CD14-positive monocyte (primary cell): ENCODE measurements around the gene PFKM. TPM values are rescaled to one million over a fixed set of nuclear protein-coding genes. Genes with fewer than 3 reads are reported as not detected.

Experiments used
- DNase-seq, 3 donors: peaks; one replicate each; pipeline ENCODE4 v3.0.0-alpha.2; 2011 to 2022
- H2AFZ ChIP-seq: 2 replicates; pipeline ENCODE4 v1.6.0; 2012; ENCODE audit warnings: mild to moderate bottlenecking, low read depth, low read length, inconsistent platforms; ENCODE audit not compliant: insufficient read depth, poor library complexity, severe bottlenecking
- H3K27ac ChIP-seq, 2 donors: 1 replicate in 1 of 2; 2 replicates in 1 of 2; pipeline ENCODE4 v1.5.1; 2012 to 2013; ENCODE audit warnings: low read length in 2 of 2, control low read depth in 1 of 2, inconsistent platforms in 1 of 2, low read depth in 1 of 2, mild to moderate bottlenecking in 1 of 2
- H3K27me3 ChIP-seq, 2 donors: one replicate each; pipeline versions ENCODE4 v1.6.0 to v1.6.1; 2011 to 2013; ENCODE audit warnings: low read length in 2 of 2; ENCODE audit not compliant: control insufficient read depth in 2 of 2, insufficient read depth in 2 of 2
- H3K36me3 ChIP-seq, 2 donors: replicated peaks in 1 of 2; 1 replicate in 1 of 2; 2 replicates in 1 of 2; pipeline versions ENCODE4 v1.5.1 to v1.6.1; 2012 to 2013; ENCODE audit warnings: low read length in 2 of 2, control low read depth in 1 of 2, inconsistent platforms in 1 of 2, mild to moderate bottlenecking in 1 of 2; ENCODE audit not compliant: insufficient read depth in 2 of 2, control insufficient read depth in 1 of 2
- H3K4me1 ChIP-seq, 2 donors: 1 replicate in 1 of 2; 2 replicates in 1 of 2; pipeline versions ENCODE4 v1.5.1 to v1.6.1; 2012 to 2013; ENCODE audit warnings: low read length in 2 of 2, control low read depth in 1 of 2, inconsistent platforms in 1 of 2, mild to moderate bottlenecking in 1 of 2, moderate library complexity in 1 of 2; ENCODE audit not compliant: insufficient read depth in 2 of 2, control insufficient read depth in 1 of 2
- H3K4me2 ChIP-seq: replicated peaks from 2 replicates; pipeline ENCODE3; 2012; ENCODE audit warnings: low read length, moderate library complexity, mild to moderate bottlenecking; ENCODE audit not compliant: poor library complexity, severe bottlenecking; ENCODE audit errors: extremely low read depth
- H3K4me3 ChIP-seq, 3 experiments: fragments of 200-600 bp in 1 of 3; sonication (generic) in 1 of 3; replicated peaks in 1 of 3; 1 replicate in 2 of 3; 2 replicates in 1 of 3; pipeline ENCODE4 v1.5.1; 2011 to 2013; ENCODE audit warnings: low read length in 3 of 3, mild to moderate bottlenecking in 3 of 3, control low read depth in 2 of 3, low read depth in 2 of 3, inconsistent platforms in 1 of 3, moderate library complexity in 1 of 3
- H3K79me2 ChIP-seq: 2 replicates; pipeline ENCODE4 v1.6.0; 2012; ENCODE audit warnings: mild to moderate bottlenecking, control low read depth, inconsistent platforms, low read length, moderate library complexity; ENCODE audit not compliant: insufficient read depth
- H3K9ac ChIP-seq: 2 replicates; pipeline ENCODE4 v1.6.0; 2017; ENCODE audit warnings: low read length, mild to moderate bottlenecking; ENCODE audit not compliant: insufficient read depth, poor library complexity, severe bottlenecking
- H3K9me3 ChIP-seq, 2 donors: replicated peaks in 1 of 2; 1 replicate in 1 of 2; 2 replicates in 1 of 2; pipeline versions ENCODE4 v1.5.1 to v1.6.1; 2012 to 2013; ENCODE audit warnings: low read length in 2 of 2, control low read depth in 1 of 2; ENCODE audit not compliant: control insufficient read depth in 1 of 2, insufficient read depth in 1 of 2
- H4K20me1 ChIP-seq: 2 replicates; pipeline ENCODE4 v1.6.0; 2012; ENCODE audit warnings: mild to moderate bottlenecking, low read length, control low read depth, moderate library complexity; ENCODE audit not compliant: insufficient read depth
- H3K27ac Mint-ChIP-seq, 7 donors: one replicate each; pipeline ENCODE4 v1.8.0; 2020; ENCODE audit warnings: mild to moderate bottlenecking in 7 of 7, mixed read lengths in 7 of 7, moderate library complexity in 6 of 7, inconsistent platforms in 2 of 7
- H3K27me3 Mint-ChIP-seq, 3 donors: one replicate each; pipeline ENCODE4 v1.8.0; 2021 to 2022; ENCODE audit warnings: low read depth in 3 of 3, mild to moderate bottlenecking in 3 of 3, mixed read lengths in 3 of 3, moderate library complexity in 3 of 3, inconsistent platforms in 1 of 3
- H3K36me3 Mint-ChIP-seq, 2 donors: one replicate each; pipeline ENCODE4 v1.8.0; 2020; ENCODE audit warnings: mixed read lengths in 2 of 2, inconsistent platforms in 1 of 2, mild to moderate bottlenecking in 1 of 2
- H3K4me1 Mint-ChIP-seq: one replicate; pipeline ENCODE4 v1.8.0; 2020; ENCODE audit warnings: mild to moderate bottlenecking, mixed read lengths
- H3K4me3 Mint-ChIP-seq, 2 donors: one replicate each; pipeline ENCODE4 v1.8.0; 2020; ENCODE audit warnings: mild to moderate bottlenecking in 2 of 2, mixed read lengths in 2 of 2, moderate library complexity in 1 of 2
- H3K9me3 Mint-ChIP-seq, 7 donors: one replicate each; pipeline ENCODE4 v1.8.0; 2020 to 2022; ENCODE audit warnings: mixed read lengths in 7 of 7, mild to moderate bottlenecking in 6 of 7, moderate library complexity in 6 of 7, inconsistent platforms in 2 of 7
- WGBS: methylation state at CpG from one replicate; pipeline ENCODE4 v1.1.5; 2013; ENCODE audit warnings: missing lambda C conversion rate; ENCODE audit not compliant: insufficient coverage; 5-methylcytosine and 5-hydroxymethylcytosine counted together
- intact Hi-C, 2 donors: fragments of 100-400 bp; cut with micrococcal nuclease; formaldehyde crosslinking; loops; one replicate each; pipeline versions ENCODE4 v1.15.0 to v1.15.1; 2023
- polyA plus RNA-seq, 3 donors: library from polyadenylated mRNA; depleted of rRNA in 1 of 3; unstranded in 2 of 3; stranded (reverse) in 1 of 3; fragments of 300-500 nt in 2 of 3; fragments of >200 nt in 1 of 3; fragmentation: Illumina TruSeq in 2 of 3; gene quantifications; 1 replicate in 2 of 3; 2 replicates in 1 of 3; pipeline ENCODE4 v1.2.3, GENCODE V29; 2012 to 2021
- TF ChIP-seq, protein P1 (sequence below): fragments of 200-600 bp; IDR thresholded peaks from one replicate; pipeline ENCODE4 v1.8.0; 2022; ENCODE audit warnings: antibody characterized with exemption, mild to moderate bottlenecking

The PFKM gene
- polyA plus RNA-seq, 3 donors, result 2.8 to 8.4 (median 3.0) TPM

DNA sequence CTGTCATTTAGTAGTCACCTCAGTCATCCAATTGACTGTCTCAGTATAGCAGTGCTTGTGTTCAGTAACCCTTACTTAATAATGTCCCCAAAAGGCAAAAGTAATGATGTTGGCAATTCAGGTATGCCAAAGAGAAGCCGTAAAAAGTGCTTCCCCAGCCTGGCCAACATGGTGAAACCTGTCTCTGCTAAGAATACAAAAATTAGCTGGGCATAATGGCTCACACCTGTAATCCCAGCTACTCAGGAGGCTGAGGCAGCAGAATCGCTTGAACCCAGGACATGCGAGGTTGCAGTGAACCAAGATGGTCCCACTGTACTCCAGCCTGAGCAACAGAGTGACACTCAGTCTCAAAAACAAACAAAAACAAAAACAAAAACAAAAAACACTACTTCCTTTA is 46.9 kb upstream of the PFKM start:
- intact Hi-C loops, result no loop called here
- no peak overlapping the region for H3K27ac Mint-ChIP-seq
- Histone ChIP-seq H3K4me1 (no peaks in the 10 kb centered on the region), H3K79me2 (no peaks in the 10 kb centered on the region), H3K36me3 (peaks cover 59 to 84% of the 10 kb centered on the region in 2 donors), H3K9me3 (no peaks in the 10 kb centered on the region), H3K9ac (no peak overlapping the region), H4K20me1 (no peaks in the 10 kb centered on the region), H3K4me2 (no peak overlapping the region), H2AFZ (no peak overlapping the region), H3K27ac (no peak overlapping the region), H3K27me3 (no peaks in the 10 kb centered on the region), H3K4me3 (no peak overlapping the region)
- TF ChIP-seq, protein P1, sequence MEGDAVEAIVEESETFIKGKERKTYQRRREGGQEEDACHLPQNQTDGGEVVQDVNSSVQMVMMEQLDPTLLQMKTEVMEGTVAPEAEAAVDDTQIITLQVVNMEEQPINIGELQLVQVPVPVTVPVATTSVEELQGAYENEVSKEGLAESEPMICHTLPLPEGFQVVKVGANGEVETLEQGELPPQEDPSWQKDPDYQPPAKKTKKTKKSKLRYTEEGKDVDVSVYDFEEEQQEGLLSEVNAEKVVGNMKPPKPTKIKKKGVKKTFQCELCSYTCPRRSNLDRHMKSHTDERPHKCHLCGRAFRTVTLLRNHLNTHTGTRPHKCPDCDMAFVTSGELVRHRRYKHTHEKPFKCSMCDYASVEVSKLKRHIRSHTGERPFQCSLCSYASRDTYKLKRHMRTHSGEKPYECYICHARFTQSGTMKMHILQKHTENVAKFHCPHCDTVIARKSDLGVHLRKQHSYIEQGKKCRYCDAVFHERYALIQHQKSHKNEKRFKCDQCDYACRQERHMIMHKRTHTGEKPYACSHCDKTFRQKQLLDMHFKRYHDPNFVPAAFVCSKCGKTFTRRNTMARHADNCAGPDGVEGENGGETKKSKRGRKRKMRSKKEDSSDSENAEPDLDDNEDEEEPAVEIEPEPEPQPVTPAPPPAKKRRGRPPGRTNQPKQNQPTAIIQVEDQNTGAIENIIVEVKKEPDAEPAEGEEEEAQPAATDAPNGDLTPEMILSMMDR, result no peak
- H3K4me1 Mint-ChIP-seq, result peaks cover 5% of the 10 kb centered on the region
- WGBS, result 100% methylated on average over 2 of the region's 3 CpGs
- H3K36me3 Mint-ChIP-seq, result peaks cover 58 to 73% of the 10 kb centered on the region in 2 donors
- H3K27me3 Mint-ChIP-seq, result no peaks in the 10 kb centered on the region
- H3K4me3 Mint-ChIP-seq, result no peak overlapping the region
- peaks cover 0 to 2% (median 0%) of the 10 kb centered on the region in 7 donors for H3K9me3 Mint-ChIP-seq
- no peak for DNase-seq

DNA sequence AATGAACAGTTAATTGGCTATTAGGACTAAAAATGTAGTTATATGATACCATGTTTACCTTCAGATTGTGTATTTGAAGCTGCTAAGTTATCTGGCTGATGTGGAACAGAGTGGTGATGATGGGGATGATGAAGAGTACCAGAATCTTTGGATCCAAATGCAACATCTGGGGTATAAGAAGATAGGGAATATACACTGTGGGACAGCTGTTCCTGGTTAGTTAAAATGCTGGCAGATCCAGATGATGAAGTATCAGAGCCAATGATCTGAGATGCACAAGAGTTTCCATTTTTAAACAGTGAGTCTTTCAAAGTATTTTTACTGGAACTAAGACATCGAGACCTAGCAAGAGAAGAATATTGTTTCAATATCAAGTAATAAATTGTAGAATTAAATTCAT is 44.9 kb upstream of the PFKM start:
- Mint-ChIP-seq H3K27ac (no peak overlapping the region), H3K36me3 (peaks cover 44 to 66% of the 10 kb centered on the region in 2 donors)
- WGBS, result no CpG with 5 or more reads among the region's 1 CpG

More for the DNA sequence above, 44.9 kb upstream of the PFKM start:
- TF ChIP-seq, protein P1, result no peak
- no peak for DNase-seq
- H2AFZ ChIP-seq, result no peak overlapping the region
- no peak overlapping the region for H3K4me3 Mint-ChIP-seq
- no peak overlapping the region for H3K27ac ChIP-seq
- intact Hi-C loops, result no loop called here
- peaks cover 0 to 2% (median 0%) of the 10 kb centered on the region in 7 donors for H3K9me3 Mint-ChIP-seq
- no peaks in the 10 kb centered on the region for H3K9me3 ChIP-seq
- no peaks in the 10 kb centered on the region for H3K79me2 ChIP-seq
- H3K27me3 ChIP-seq, result no peaks in the 10 kb centered on the region
- H3K4me3 ChIP-seq, result no peak overlapping the region
- peaks cover 46 to 70% of the 10 kb centered on the region in 2 donors for H3K36me3 ChIP-seq
- H4K20me1 ChIP-seq, result no peaks in the 10 kb centered on the region
- H3K9ac ChIP-seq, result no peak overlapping the region
- H3K4me1 Mint-ChIP-seq, result peaks cover 6% of the 10 kb centered on the region
- no peaks in the 10 kb centered on the region for H3K27me3 Mint-ChIP-seq
- H3K4me2 ChIP-seq, result no peak overlapping the region
- peaks cover 0 to 4% of the 10 kb centered on the region in 2 donors for H3K4me1 ChIP-seq
